GM18499 (cell line): ENCODE measurements around the gene SYNGR3.

Experiments
- ATAC-seq: cut with Tn5 transposase; IDR thresholded peaks from one replicate; pipeline ENCODE4 v1.9.1; 2021; ENCODE audit warnings: moderate number of reproducible peaks; ENCODE audit not compliant: insufficient read depth, unreplicated experiment

The SYNGR3 gene

DNA sequence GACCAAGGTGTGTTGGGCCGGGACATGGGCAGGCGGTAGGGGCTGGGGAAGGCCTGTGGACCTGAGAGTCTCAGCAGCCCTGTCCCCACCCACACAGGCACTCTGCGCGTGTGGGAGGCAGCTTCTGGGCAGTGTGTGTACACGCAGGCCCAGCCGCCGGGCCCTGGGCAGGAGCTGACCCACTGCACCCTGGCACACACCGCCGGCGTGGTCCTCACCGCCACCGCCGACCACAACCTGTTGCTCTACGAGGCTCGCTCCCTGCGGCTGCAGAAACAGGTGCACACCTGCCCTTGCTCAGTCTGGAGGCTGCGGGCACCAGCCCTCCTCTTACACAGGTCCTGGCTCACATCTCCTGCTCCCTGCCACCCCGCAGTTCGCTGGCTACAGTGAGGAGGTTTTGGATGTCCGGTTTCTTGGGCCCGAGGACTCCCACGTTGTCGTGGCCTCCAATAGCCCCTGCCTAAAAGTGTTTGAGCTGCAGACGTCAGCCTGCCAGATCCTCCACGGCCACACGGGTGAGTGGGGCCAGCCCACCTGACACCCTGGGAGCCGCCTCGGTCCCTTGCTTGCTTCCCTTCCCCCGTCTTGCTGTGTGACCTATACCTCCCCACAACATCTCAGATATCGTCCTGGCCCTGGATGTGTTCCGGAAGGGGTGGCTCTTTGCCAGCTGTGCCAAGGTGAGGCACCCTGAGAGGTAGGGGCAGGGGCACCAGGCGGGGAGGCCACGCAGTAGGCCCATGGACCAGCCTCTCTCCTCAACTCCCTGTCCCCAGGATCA lies 14.1 kb upstream of the SYNGR3 start:
- no peak for ATAC-seq

DNA sequence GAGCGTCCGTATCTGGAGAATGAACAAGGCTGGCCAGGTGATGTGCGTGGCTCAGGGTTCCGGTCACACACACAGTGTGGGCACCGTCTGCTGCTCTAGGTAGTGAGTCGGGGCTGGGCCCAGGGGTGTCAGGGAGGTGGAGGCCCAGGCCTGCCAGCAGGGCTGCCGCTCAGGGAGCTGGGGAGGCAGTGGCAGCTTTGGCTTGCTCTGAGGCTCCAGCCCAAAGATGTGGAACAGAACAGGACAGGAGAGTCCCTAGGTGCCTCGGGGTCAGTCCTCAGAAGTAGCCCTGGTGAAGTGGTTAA lies 13.6 kb upstream of the SYNGR3 start:
- ATAC-seq, result no peak

DNA sequence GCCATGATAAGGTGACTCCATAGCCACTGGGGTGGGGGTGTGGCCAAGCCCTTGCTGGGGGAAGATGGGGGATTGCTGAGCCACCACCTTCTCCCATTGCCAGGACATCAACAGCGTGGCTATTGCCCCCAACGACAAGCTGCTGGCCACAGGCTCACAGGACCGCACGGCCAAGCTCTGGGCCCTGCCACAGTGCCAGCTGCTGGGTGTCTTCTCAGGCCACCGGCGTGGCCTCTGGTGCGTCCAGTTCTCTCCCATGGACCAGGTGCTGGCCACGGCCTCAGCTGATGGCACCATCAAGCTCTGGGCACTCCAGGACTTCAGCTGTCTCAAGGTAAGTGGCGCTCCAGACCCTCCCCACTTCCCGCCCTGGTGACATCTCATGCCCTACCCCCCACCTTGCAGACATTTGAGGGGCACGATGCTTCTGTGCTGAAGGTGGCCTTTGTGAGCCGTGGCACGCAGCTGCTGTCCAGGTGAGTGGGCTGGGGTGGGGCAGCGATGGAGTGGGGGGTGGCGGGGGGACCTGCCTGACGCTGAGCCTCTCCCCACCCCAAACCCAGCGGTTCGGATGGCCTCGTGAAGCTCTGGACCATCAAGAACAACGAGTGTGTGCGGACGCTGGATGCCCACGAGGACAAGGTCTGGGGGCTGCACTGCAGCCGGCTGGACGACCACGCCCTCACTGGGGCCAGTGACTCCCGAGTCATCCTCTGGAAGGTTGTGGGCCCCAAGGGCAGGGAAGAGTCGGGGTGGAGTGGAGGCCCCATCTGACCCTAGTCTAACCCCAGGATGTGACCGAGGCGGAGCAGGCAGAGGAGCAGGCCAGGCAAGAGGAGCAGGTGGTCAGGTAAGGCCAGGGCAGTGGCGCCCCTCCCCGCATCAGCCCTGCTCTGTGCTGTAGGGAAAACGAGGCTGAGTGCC lies 12.6 kb upstream of the SYNGR3 start:
- no peak for ATAC-seq

GRCh38 chr16:1977875-1978268 lies 11.9 kb upstream of the SYNGR3 start:
- no peak for ATAC-seq

DNA sequence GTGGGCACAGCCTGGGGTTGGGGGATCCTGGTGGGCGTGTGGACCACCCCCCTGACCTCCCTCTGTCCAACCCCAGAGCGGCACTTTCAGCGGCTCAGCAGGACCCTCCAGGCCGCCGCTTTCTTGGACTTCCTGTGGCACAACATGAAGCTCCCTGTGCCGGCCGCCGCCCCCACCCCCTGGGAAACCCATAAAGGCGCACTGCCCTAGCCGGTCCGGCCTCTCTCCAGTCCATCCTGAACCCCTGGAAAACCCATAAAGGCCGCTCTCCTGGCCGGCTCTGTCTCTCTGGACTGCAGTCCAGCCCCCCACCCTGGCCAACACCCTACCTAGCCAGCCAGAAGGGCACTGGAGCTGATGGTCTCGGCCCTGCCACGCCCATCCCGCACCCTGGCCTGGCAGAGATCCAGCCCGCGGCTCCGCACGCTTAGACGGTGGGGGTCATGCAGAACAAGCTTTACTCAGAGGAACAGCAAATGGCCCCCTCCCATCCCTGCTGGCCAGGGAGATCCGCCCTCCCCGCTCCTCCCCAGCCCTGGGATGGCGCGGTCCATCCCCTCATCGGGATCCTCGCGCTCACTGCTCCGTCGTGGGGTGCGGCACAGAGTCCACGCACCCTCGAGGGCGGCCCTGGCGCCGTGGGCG lies 11.2 kb upstream of the SYNGR3 start:
- ATAC-seq, result no peak

- ATAC-seq, result no peak
These were observed 10.3 kb upstream of the SYNGR3 start for GRCh38 chr16:1979271-1980029.

- no peak for ATAC-seq
These were observed 9.6 kb upstream of the SYNGR3 start for GRCh38 chr16:1980030-1980769.

DNA sequence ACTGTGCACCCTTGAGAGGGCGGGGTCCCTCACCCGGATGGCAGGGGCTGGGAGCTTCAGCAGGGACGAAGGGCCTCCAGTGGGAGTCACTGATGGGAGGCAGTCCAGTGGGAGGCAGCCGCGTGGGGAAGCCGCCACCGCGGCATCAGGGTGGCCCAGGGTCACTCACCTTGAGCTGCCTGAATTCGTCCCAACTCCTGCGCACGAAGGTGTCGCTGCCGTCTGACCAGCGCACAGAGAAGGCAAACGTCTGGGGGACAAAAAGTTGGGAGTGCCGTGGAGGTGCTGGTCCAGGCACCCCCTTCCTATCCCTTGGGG lies 9.0 kb upstream of the SYNGR3 start:
- ATAC-seq, result no peak

DNA sequence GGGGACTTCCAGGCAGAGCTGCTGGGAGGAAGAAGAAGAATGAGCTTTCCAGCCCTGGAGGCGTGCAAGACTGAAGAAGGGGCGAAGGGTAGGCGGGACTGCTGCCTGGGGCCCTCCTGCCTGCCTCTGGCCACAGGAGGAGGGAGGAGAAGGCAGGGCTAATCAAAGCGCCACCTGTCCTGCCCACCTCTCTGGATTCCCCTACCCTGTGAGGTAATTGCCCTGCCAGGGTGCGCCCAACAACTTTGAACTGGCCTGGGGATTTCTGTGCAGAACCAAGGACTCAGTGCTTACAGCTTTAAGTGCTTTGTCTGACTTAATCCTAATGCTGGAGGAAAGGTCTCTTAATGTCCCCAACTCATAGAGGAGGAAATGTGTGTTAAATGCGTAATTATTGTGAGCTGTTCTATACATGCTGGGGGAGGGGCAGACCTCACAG lies 8.4 kb upstream of the SYNGR3 start, which contains the start of gene NOXO1:
NOXO1 (minus strand) TSS at position 72 of the 439 bp plus-strand sequence. CDS start 290 bp downstream, outside the sequence.
- no peak for ATAC-seq

DNA sequence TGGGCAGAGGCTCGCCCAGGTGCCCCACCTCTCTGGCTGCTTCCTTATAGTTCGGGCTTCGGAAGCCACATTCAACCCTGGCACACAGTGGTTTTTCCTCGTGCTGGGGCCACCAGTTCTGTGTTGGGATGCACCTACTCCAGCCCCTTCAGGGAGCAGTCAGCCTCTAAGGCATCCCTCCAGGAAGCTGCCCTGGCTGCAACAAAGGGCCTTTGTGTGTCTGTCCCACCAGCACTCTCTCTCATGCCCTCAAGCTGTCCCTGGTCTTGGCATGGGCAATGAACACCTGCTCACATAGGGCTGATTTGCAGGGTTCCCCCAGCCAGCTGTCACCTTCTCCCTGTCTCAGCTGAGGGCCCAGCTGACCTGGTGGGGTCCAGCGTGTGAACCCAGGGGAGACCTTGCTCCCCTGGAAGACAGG lies 7.7 kb upstream of the SYNGR3 start:
- ATAC-seq, result no peak

GRCh38 chr16:1982991-1983543 lies 6.7 kb upstream of the SYNGR3 start:
- no peak for ATAC-seq

GRCh38 chr16:1983544-1984346 lies 6.0 kb upstream of the SYNGR3 start, which contains the start of gene GFER:
TSS of gene GFER (plus strand) at chr16:1984193. CDS start at chr16:1984219, 26 bp downstream.
- ATAC-seq, result no peak

DNA sequence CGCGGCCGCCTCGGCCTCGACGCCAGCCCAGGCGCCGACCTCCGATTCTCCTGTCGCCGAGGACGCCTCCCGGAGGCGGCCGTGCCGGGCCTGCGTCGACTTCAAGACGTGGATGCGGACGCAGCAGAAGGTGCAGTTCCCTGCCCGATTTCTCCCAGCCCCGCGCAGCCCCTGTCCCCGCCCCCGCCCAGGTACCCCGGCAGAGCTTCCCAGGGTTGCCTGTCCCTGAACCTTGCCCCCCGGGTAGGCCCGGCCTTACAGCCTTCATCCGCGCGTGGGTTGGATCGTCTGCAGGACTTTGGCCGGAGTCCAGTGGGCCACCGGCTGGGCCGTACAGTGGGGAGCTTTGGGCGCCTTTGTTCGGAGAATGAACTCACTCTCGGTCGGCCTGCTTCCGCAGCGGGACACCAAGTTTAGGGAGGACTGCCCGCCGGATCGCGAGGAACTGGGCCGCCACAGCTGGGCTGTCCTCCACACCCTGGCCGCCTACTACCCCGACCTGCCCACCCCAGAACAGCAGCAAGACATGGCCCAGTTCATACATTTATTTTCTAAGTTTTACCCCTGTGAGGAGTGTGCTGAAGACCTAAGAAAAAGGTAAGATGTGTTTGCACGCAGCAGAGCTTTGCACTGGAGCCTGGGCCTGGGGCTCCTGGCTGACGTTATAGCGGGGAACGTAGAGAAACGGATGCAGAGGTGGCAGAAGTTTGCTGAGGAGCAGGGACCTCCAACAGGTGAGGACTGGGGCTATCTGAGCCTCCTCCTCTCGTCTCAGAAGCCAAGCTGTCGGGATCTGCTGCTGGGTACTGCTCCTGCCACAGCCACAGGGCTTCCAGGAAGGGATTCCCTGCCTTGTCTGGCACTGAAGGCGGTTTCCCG lies 5.2 kb upstream of the SYNGR3 start:
- ATAC-seq, result no peak

- ATAC-seq, result no peak
These were observed 4.2 kb upstream of the SYNGR3 start for GRCh38 chr16:1985466-1986150.

- ATAC-seq, result no peak
These were observed 2.6 kb upstream of the SYNGR3 start for GRCh38 chr16:1987198-1987597.

DNA sequence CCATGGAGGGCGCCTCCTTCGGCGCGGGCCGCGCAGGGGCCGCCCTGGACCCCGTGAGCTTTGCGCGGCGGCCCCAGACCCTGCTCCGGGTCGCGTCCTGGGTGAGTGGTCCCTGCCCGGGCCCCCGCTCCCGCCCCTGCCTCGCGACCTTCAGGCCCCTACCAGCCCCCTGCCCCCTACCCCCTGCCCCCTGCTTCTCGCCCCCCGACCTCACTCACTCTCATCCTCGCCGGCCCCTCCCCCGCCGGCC lies 256 bp downstream of the SYNGR3 start:
- no peak for ATAC-seq
